GM21576 (cell line): ENCODE results near the gene CASTOR1.
A peak's percentile ranks its signal among the peaks of the same experiment; 100 is the strongest.

ENCODE experiments used
- ATAC-seq: cut with Tn5 transposase; IDR thresholded peaks from one replicate; pipeline ENCODE4 v1.9.1; 2021; ENCODE audit warnings: mild to moderate bottlenecking, moderate library complexity; ENCODE audit not compliant: unreplicated experiment

Gene CASTOR1

GRCh38 chr22:30266445-30267381, 22.6 kb downstream of the CASTOR1 start, which contains the start of gene OSM:
Gene OSM (minus strand): TSS chr22:30266851. CDS start chr22:30266799, 52 bp downstream.
- no peak for ATAC-seq

GRCh38 chr22:30265823-30266444, 23.4 kb downstream of the CASTOR1 start:
- ATAC-seq: peak; percentile 58

- no peak for ATAC-seq
Observed at GRCh38 chr22:30265131-30265720, 24.1 kb downstream of the CASTOR1 start.

- ATAC-seq: no peak
Observed at GRCh38 chr22:30263883-30264282, 25.4 kb downstream of the CASTOR1 start.

DNA sequence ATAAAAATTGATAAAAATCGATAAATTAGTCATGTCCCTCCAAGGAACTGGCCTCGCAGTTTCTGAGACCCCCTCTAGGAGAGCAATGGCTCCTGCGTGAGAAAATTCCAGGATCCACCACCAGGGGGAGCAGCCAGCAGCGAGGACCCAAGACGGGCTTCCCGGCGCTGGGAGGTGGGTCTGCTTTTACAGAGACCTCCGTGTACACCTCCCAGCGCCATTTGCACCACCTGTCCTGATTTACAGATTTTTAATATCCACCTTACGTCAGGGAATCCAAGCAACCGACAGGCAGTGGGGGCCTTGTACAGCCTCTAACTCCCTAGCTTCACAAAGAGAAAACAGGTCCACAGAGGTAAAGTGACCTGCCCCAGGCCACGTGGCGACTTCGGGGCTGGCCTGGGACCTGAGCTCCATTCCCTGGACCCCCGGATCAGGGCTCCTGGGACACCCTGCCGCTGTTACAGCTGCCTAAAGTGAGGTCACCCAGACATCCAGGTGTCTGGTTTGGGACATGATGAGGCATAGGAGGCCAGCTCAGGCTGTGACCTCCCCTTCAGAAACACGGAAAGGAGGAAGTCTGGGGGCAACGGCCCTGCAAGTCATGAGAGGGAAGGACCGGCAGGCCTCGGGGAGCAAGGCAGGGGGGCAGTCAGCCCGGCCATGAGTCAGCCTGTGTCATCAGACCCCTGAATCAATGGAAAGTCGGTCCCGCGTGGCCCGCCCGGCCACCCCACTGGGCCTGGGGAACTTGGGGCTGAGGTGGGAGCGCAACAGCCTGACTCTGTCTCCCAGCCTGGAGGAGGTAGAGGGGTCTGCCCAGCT, 26.2 kb downstream of the CASTOR1 start:
- no peak for ATAC-seq

GRCh38 chr22:30262112-30262511, 27.2 kb downstream of the CASTOR1 start:
- no peak for ATAC-seq

- no peak for ATAC-seq
Observed at GRCh38 chr22:30261134-30261533, 28.2 kb downstream of the CASTOR1 start.

- no peak for ATAC-seq
Observed at GRCh38 chr22:30260682-30261081, 28.6 kb downstream of the CASTOR1 start.

DNA sequence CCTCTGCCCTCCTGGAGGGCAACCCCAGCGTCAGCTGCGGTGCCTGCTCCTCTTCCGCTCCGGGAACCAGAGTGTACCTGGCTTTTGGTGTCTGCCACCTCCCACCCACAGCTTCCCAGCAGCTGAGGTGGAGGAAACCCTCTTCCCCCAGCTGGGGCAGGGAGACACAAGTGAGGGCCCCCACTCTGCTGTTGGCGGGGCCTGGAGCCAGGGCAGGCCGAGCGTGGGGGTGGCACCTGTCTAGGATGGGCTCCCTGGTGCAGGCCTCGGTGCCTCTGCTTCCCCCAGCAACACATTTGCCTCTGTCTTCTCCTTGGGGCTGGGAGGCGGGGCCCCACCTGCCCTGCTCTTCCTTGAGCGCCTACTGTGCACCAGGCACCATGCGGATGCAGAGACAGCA, 29.0 kb downstream of the CASTOR1 start:
- ATAC-seq: no peak

DNA sequence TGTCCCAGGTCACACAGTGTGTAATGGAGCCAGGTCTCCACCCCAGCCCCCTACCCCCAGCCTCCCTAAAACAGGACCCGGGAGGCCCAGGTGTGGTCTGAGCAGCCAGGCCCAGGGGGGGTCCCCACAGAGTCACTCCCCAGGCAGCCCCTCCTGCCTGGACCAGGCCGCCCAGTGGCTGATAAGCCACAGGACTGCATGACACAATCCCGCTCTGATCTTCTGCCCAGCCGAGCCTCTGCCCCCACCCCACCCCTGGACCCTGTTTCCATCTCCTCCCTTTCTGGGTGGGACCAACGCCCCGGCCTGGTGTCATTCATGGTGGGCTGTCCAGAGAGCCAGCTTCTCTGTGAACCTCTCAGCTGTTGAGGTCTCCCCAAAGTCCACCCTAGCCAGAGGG, 35.0 kb downstream of the CASTOR1 start:
- ATAC-seq: no peak

- no peak for ATAC-seq
Observed at GRCh38 chr22:30253205-30253852, 36.0 kb downstream of the CASTOR1 start.

DNA sequence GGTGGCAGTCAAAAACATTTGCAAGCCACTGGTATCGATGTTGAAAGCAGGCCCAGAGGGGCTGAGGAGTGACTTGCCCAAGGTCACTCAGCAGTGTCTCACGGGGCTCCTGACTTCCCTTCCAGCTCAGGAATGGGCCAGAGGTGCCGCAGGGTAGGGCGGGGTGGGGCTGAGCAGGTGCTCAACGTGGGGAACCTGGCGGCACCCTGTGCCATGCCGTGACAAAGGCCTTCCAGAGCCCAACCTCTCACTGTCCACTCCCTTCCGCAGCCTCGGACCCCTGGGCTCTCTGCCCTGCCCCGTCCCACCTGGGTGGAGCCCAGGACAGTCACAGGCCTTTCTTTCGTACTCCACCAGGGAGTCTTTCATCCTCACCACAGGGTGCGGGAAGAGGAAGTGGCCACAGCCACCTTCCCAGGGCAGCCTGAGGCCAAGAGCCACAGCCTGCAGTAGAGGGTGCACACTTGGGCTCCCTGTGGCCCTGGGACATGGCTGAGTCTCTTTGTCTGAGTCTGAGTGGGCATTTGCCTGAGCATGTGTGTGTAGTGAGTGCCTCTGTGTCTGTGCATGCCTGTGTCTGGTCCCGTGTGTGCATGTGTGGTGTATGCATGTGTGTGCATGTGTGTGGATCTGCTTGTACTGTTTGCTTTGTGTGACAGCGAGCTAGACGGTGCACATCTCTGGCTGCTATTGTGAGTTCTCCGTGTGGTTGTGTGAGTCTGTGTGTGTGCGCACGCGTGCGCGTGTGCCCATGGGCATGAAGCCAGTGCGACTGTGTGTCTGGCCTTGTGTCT, 36.7 kb downstream of the CASTOR1 start:
- ATAC-seq: no peak

- ATAC-seq: no peak
Observed at GRCh38 chr22:30251711-30252110, 37.6 kb downstream of the CASTOR1 start.

DNA sequence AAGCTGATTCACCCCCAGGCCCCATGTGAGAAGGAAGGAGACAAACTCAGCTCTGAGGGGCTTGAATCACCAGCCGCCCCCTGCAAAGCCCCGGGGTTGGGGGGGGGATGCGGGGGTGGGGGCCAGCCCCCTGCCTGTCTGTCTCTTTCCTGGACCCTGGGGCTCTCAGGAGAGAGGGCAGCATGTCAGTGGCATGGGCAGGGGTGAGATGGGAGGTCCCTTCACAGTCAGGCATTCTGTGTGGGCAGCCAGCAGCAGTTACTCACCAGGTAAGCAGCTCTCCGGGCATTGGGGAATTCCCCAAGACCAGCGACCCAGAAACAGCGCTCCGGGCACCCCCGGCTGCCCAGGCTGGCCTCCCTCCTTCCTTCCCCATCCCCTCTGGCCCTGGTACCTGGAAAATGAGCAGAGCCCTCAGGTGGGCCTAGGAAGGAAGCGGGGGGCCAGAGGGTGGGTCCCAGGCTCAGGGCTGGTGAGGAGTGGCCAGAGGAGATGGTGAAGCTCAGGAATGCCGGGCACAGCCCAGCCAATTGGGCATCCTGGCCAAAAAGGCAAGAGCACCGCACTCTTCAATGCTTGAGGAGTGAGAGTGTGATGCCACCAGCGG, 38.5 kb downstream of the CASTOR1 start:
- no peak for ATAC-seq

DNA sequence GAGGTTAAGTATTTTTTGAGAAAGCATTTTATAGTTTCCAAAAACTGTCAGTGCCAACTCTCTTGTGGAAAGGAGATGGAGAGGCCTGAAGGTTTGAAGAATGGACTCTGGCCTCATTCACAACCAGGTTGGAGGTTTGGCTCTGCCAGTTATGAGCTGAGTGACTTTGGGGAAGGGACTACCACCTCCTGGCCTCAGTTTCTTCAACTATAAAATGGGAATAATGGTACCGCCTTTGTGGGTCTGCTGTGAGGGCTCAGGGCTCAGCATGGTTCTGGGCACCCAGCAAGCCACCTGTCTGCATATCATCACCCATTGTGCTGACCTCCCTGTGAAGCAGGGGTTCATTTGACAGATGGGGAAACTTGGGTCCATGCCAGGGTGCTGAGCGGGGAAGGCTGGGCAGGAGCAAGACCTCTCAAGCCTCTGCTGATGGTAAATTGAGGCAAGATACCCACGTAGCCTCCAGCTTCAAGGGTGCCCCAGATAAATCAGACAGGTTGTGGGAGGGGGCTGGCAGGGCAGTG, 39.2 kb downstream of the CASTOR1 start:
- no peak for ATAC-seq

DNA sequence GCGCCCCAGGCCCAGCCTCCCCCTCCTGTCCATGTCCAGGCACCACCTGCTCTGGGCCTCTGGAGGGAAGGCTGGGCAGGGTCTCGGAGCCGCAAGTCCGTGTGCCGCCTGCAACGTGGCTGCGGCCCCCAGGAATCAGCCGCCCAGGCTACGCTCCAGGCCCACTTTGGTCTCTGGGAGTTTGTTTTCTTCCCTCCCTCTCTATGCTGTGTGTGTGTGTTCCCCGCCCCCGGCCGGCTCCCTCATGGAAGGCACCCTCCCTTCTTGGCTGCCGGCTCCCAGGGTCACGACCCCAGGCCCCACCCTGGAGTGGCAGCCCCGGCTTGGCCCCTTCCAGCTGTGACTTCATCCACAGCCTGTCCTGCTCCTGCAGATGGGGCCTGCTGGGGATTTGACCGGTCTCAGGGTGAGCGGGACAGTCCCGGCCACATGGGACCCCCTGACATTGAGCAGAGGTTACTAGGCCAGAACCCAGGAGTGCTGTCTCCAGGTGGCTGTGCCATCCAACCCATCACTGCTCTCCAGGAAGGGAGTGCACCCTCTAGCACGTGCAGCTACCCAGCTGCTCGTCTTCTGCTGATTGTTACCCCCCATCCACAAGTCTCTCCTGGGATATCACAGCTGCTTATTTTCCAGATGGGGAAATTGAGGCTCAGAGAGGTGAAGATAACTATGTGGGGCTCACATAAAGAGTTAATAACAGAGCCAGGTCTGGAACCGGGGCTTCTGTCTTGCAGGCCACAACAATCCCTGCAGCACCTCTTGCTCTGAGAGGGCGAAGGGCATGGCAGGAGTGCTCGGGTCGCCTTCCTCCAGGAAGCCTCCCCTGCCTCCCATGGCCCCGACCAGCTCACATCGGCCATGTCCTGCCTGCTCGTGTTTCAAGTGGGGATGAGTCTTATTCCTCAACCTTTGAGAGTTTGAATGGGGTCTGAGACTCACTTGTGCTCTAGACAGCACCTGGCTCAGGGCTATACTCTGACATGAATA, 40.0 kb downstream of the CASTOR1 start:
- no peak for ATAC-seq

DNA sequence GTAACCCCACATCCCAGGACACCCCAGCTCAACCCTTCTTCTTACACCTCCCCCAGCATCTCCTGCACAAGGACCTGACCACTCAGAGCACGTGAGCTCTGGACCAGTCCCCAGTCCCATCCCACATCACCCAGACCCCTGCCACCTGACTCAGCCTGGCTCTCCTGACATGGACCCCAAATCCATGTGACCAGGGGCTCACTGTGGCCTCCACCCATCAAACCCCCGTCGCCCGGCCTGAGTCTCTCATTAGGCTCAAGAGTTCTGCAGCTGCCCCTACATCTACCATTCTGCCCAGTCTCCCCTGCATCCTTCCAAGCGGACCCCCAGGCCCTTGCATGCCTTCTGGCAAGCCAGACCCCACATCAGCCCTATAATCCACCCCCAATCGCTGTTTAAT, 40.8 kb downstream of the CASTOR1 start:
- ATAC-seq: no peak

DNA sequence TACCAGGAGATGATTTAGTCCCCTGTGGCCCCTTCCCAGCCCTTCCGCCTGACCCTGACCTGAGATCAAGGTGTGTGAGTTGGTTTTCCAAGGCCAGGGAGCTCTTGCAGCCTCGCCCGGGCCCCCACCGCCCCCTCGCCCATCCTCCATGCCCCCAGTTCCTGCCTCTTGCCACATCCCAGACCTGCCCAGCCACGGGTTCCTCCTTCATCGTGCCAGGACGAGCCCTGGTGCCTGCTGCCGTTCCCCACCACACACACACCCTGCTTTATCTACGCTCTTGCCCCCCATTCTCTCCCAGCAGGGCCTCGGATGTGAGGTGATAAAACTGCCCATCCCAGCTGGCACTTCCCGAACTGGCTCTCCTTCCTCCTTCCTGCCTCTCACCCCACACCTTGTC, 41.3 kb downstream of the CASTOR1 start:
- ATAC-seq: no peak
